Prostate gland (tissue), 2 donors: ENCODE data around the gene TGM2.

Experiments used
- CTCF ChIP-seq, 4 experiments: fragments of 200-600 bp in 2 of 4; fragments of 450-650 bp in 2 of 4; sonication (generic) in 2 of 4; IDR thresholded peaks; 1 replicate in 3 of 4; 2 replicates in 1 of 4; pipeline ENCODE4 v1.5.1; 2016 to 2019; ENCODE audit warnings: antibody characterized with exemption in 4 of 4, mild to moderate bottlenecking in 2 of 4, moderate library complexity in 2 of 4
- POLR2A ChIP-seq: fragments of 450-650 bp; IDR thresholded peaks from one replicate; pipeline ENCODE4 v1.6.1; 2016; ENCODE audit warnings: antibody characterized with exemption, mild to moderate bottlenecking
- POLR2AphosphoS5 ChIP-seq: sonication (generic); formaldehyde crosslinking; IDR thresholded peaks from one replicate; pipeline ENCODE4 v1.6.1; 2017; ENCODE audit warnings: antibody characterized with exemption

GRCh38 chr20:38202982-38203293 lies 37.9 kb upstream of the TGM2 start:
- TF ChIP-seq POLR2AphosphoS5 = no peak
- no peak for TF ChIP-seq POLR2A
- no peak for TF ChIP-seq CTCF (IDR thresholded peaks at IDR 0.05)
